Measurements from ENCODE around the gene THSD4.

DNA sequence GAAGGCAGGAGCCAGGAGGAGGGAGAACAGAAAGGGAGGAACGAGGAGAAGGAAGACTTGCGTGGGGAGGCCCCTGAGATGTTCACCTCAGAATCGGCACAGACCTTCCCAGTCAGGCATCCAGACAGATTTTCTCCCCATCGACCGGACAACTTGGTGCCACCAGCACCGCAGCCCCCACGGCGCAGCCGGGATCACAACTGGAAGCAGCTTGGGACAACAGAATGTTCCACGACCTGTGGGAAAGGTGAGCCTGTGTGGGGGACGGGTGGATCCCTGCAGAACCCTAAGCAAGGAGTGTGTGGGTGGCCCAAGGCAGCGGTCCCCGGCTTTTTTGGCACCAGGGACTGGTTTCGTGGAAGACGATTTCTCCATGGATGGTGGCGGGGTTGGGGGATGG is 622.5 kb downstream of the THSD4 start:
- TF ChIP-seq YY1 (IDR thresholded peaks at IDR 0.05; ENCODE audit: insufficient read depth, insufficient read length) (no peak), ZNF274 (IDR thresholded peaks at IDR 0.05; ENCODE audit: low read depth, low read length) (no peak)

Data from NT2/D1 (cell line).